ENCODE measurements around the gene APOA5. TPM values are rescaled to one million over a fixed set of nuclear protein-coding genes. Genes with fewer than 3 reads are reported as not detected.

The APOA5 gene
- total RNA-seq, 1 donor: not detected

GRCh38 chr11:116794851-116795250 lies 3.2 kb upstream of the APOA5 start:
- Histone ChIP-seq H4K20me1 (ENCODE audit: insufficient read depth, low read length) (no peaks in the 10 kb centered on the region), H3K27ac (ENCODE audit: low read depth, low read length) (no peak overlapping the region), H3K9me3 (ENCODE audit: low read depth, low read length) (no peaks in the 10 kb centered on the region), H3K27me3 (ENCODE audit: insufficient read depth, low read length) (no peaks in the 10 kb centered on the region), H2AFZ (ENCODE audit: low read length) (no peak overlapping the region), H3K4me2 (ENCODE audit: insufficient read depth, low read length) (no peak overlapping the region), H3K79me2 (ENCODE audit: insufficient read depth, low read length) (no peaks in the 10 kb centered on the region), H3K36me3 (ENCODE audit: insufficient read depth, low read length) (no peaks in the 10 kb centered on the region), H3K4me3 (ENCODE audit: insufficient read depth, low read length) (no peak overlapping the region), H3K4me1 (ENCODE audit: insufficient read depth, low read length) (peaks cover 29% of the 10 kb centered on the region)
- DNase-seq (ENCODE audit: insufficient read length, low spot score, missing footprints): no peak
- TF ChIP-seq CTCF (IDR thresholded peaks at IDR 0.05; ENCODE audit: extremely low read depth, low read depth, low read length): no peak

GRCh38 chr11:116793772-116794097 lies 2.1 kb upstream of the APOA5 start:
- Histone ChIP-seq H3K4me2 (ENCODE audit: insufficient read depth, low read length) (no peak overlapping the region), H3K4me1 (ENCODE audit: insufficient read depth, low read length) (peaks cover 30% of the 10 kb centered on the region), H4K20me1 (ENCODE audit: insufficient read depth, low read length) (no peaks in the 10 kb centered on the region), H3K4me3 (ENCODE audit: insufficient read depth, low read length) (no peak overlapping the region), H2AFZ (ENCODE audit: low read length) (peak overlapping the region; percentile 32), H3K27me3 (ENCODE audit: insufficient read depth, low read length) (no peaks in the 10 kb centered on the region), H3K79me2 (ENCODE audit: insufficient read depth, low read length) (no peaks in the 10 kb centered on the region), H3K36me3 (ENCODE audit: insufficient read depth, low read length) (no peaks in the 10 kb centered on the region), H3K9me3 (ENCODE audit: low read depth, low read length) (no peaks in the 10 kb centered on the region), H3K27ac (ENCODE audit: low read depth, low read length) (no peak overlapping the region)
- no peak for TF ChIP-seq CTCF (IDR thresholded peaks at IDR 0.05; ENCODE audit: extremely low read depth, low read depth, low read length)
- DNase-seq (ENCODE audit: insufficient read length, low spot score, missing footprints): no peak

GRCh38 chr11:116792869-116793771 lies 1.4 kb upstream of the APOA5 start:
- Histone ChIP-seq H3K4me3 (ENCODE audit: insufficient read depth, low read length) (no peak overlapping the region), H3K4me2 (ENCODE audit: insufficient read depth, low read length) (peak overlapping the region; percentile 9), H3K4me1 (ENCODE audit: insufficient read depth, low read length) (peaks cover 36% of the 10 kb centered on the region), H3K27ac (ENCODE audit: low read depth, low read length) (peak overlapping the region; percentile 43), H3K9me3 (ENCODE audit: low read depth, low read length) (no peaks in the 10 kb centered on the region), H3K27me3 (ENCODE audit: insufficient read depth, low read length) (no peaks in the 10 kb centered on the region), H3K36me3 (ENCODE audit: insufficient read depth, low read length) (no peaks in the 10 kb centered on the region), H2AFZ (ENCODE audit: low read length) (peak overlapping the region; percentile 32), H3K79me2 (ENCODE audit: insufficient read depth, low read length) (no peaks in the 10 kb centered on the region), H4K20me1 (ENCODE audit: insufficient read depth, low read length) (no peaks in the 10 kb centered on the region)
- DNase-seq (ENCODE audit: insufficient read length, low spot score, missing footprints): peak; percentile 95
- TF ChIP-seq CTCF (IDR thresholded peaks at IDR 0.05; ENCODE audit: extremely low read depth, low read depth, low read length): no peak

- Histone ChIP-seq H3K4me1 (ENCODE audit: insufficient read depth, low read length) (peaks cover 37% of the 10 kb centered on the region), H3K9me3 (ENCODE audit: low read depth, low read length) (no peaks in the 10 kb centered on the region), H3K27me3 (ENCODE audit: insufficient read depth, low read length) (no peaks in the 10 kb centered on the region), H3K36me3 (ENCODE audit: insufficient read depth, low read length) (no peaks in the 10 kb centered on the region), H3K4me2 (ENCODE audit: insufficient read depth, low read length) (peak overlapping the region; percentile 9), H3K4me3 (ENCODE audit: insufficient read depth, low read length) (no peak overlapping the region), H3K27ac (ENCODE audit: low read depth, low read length) (peak overlapping the region; percentile 43), H2AFZ (ENCODE audit: low read length) (no peak overlapping the region), H3K79me2 (ENCODE audit: insufficient read depth, low read length) (peaks cover 5% of the 10 kb centered on the region), H4K20me1 (ENCODE audit: insufficient read depth, low read length) (no peaks in the 10 kb centered on the region)
- no peak for TF ChIP-seq CTCF (IDR thresholded peaks at IDR 0.05; ENCODE audit: extremely low read depth, low read depth, low read length)
- no peak for DNase-seq (ENCODE audit: insufficient read length, low spot score, missing footprints)
These were observed 627 bp upstream of the APOA5 start for GRCh38 chr11:116792144-116792868.
